SU-DHL-6 (cell line): ENCODE results near the gene SIGLEC9.

ENCODE experiments used
- EZH2phosphoT487 ChIP-seq: fragments of 200-600 bp; sonication (generic), shearing (Covaris generic); conservative IDR thresholded peaks from 2 replicates; pipeline ENCODE4 v1.6.1; 2018; ENCODE audit warnings: mild to moderate bottlenecking, antibody characterized with exemption, low read length, moderate library complexity, mixed read lengths
- TF ChIP-seq, protein P1 (sequence below): fragments of 200-600 bp; sonication (generic); IDR thresholded peaks from one replicate; pipeline ENCODE4 v1.5.1; 2017; ENCODE audit warnings: antibody characterized with exemption, mild to moderate bottlenecking, low read length, moderate library complexity; ENCODE audit not compliant: insufficient read depth, poor library complexity, severe bottlenecking

DNA sequence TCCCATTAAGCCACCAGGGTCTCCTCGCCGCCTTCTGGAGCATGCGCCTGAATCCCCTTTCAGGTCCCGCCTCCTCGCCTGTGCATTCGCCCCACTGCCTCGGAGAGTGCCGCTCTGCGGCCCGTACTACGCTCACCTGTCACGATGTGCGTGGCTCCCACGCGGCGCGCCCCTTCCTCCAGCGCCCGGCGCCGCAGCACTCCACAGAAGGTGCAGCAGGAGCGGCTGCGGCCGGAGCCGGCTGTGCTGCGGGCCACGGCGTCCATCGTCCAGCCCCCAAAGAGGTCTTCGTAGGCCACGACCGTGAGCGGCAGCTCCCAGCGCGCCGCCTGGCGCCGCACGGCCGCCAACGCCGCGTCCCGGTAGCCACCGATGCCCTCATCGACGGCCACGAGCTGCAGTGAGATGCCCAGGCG, 20.8 kb upstream of the SIGLEC9 start:
- TF ChIP-seq, protein P1, sequence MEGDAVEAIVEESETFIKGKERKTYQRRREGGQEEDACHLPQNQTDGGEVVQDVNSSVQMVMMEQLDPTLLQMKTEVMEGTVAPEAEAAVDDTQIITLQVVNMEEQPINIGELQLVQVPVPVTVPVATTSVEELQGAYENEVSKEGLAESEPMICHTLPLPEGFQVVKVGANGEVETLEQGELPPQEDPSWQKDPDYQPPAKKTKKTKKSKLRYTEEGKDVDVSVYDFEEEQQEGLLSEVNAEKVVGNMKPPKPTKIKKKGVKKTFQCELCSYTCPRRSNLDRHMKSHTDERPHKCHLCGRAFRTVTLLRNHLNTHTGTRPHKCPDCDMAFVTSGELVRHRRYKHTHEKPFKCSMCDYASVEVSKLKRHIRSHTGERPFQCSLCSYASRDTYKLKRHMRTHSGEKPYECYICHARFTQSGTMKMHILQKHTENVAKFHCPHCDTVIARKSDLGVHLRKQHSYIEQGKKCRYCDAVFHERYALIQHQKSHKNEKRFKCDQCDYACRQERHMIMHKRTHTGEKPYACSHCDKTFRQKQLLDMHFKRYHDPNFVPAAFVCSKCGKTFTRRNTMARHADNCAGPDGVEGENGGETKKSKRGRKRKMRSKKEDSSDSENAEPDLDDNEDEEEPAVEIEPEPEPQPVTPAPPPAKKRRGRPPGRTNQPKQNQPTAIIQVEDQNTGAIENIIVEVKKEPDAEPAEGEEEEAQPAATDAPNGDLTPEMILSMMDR: no peak
- no peak for TF ChIP-seq EZH2phosphoT487
